HL-60 (cell line): ENCODE measurements around the gene KAT2A.

Source experiments
- DNase-seq, 2 experiments: peaks; one replicate each; pipeline ENCODE4 v3.0.0-alpha.2; 2010 to 2020; ENCODE audit warnings: low read depth in 1 of 2, low spot score in 1 of 2
- H3K27ac ChIP-seq: fragments of 250-450 bp; sonication (Bioruptor Pico); replicated peaks from 2 replicates; pipeline ENCODE4 v1.5.1; 2020; ENCODE audit warnings: mild to moderate bottlenecking, moderate library complexity
- H3K27me3 ChIP-seq: fragments of 250-450 bp; sonication (Bioruptor Pico); 2 replicates; pipeline ENCODE4 v1.5.1; 2021; ENCODE audit warnings: mild to moderate bottlenecking, moderate library complexity; ENCODE audit not compliant: insufficient read depth, poor library complexity, severe bottlenecking
- H3K4me3 ChIP-seq: replicated peaks from 2 replicates; pipeline ENCODE4 v1.5.1; 2011; ENCODE audit warnings: mild to moderate bottlenecking, control low read depth, low read length; ENCODE audit not compliant: insufficient read depth
- CTCF ChIP-seq: IDR thresholded peaks from one replicate; pipeline ENCODE4 v1.5.1; 2011; ENCODE audit warnings: low read length, control low read depth, inconsistent platforms; ENCODE audit not compliant: insufficient read depth
- GABPA ChIP-seq: IDR thresholded peaks from 2 replicates; pipeline ENCODE4 v1.6.1; 2012; ENCODE audit warnings: low read depth
- POLR2AphosphoS5 ChIP-seq: IDR thresholded peaks from 2 replicates; pipeline ENCODE4 v1.6.1; 2012; ENCODE audit warnings: low read depth
- REST ChIP-seq: IDR thresholded peaks from 2 replicates; pipeline ENCODE4 v1.6.1; 2012; ENCODE audit warnings: low read depth; ENCODE audit not compliant: insufficient replicate concordance
- SPI1 ChIP-seq: IDR thresholded peaks from 2 replicates; pipeline ENCODE4 v1.6.1; 2012; ENCODE audit warnings: low read depth, mild to moderate bottlenecking, borderline replicate concordance

The KAT2A gene

GRCh38 chr17:42129109-42129837, 8.1 kb upstream of the KAT2A start:
- DNase-seq, result no peak
- no peak overlapping the region for H3K27ac ChIP-seq
- no peak for TF ChIP-seq POLR2AphosphoS5
- no peak for TF ChIP-seq CTCF
- TF ChIP-seq GABPA, result no peak
- TF ChIP-seq SPI1, result no peak
- TF ChIP-seq REST, result no peak
- no peaks in the 10 kb centered on the region for H3K27me3 ChIP-seq
- H3K4me3 ChIP-seq, result no peak overlapping the region

GRCh38 chr17:42127414-42127813, 6.2 kb upstream of the KAT2A start:
- H3K27ac ChIP-seq, result no peak overlapping the region
- H3K4me3 ChIP-seq, result no peak overlapping the region
- no peaks in the 10 kb centered on the region for H3K27me3 ChIP-seq
- TF ChIP-seq CTCF (no peak), SPI1 (no peak), REST (no peak), GABPA (no peak)
- no peak for DNase-seq

DNA sequence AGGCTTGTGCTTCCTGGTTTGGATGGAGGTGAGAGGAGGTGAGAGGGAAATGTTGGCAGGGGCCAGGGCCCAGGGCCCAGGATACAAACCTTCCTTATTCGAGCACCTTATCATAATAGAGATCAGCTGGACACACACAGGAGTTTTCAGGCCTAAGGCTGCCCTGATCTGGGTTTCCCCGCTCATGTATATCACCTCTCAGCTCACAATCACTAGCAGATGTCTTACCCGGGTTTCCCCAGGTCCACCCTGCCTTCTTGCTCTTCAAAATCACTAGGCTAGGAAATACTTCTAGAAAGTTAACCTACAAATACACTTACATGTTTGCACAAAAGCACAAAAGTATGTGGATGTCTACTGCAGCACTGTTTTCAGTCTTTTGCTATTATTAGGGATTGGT, 5.7 kb upstream of the KAT2A start:
- no peak overlapping the region for H3K27ac ChIP-seq
- TF ChIP-seq REST (no peak), POLR2AphosphoS5 (no peak), SPI1 (no peak), CTCF (no peak), GABPA (no peak)
- no peak for DNase-seq

More for the DNA sequence above, 5.7 kb upstream of the KAT2A start:
- Histone ChIP-seq H3K27me3 (no peaks in the 10 kb centered on the region), H3K4me3 (no peak overlapping the region)
